ENCODE data around the gene CENPX. TPM values are rescaled to one million over a fixed set of nuclear protein-coding genes. Genes with fewer than 3 reads are reported as not detected.
A peak's percentile ranks its signal among the peaks of the same experiment; 100 is the strongest.

CENPX gene
- total RNA-seq (ENCODE audit: low replicate concordance): 60.4 and 69.3 TPM in 2 replicates
- long read RNA-seq, transcript CENPX-201 (4 exons, 751 nt): major isoform, 6 of 13 reads
- long read RNA-seq, partial matches to known transcripts: 1 of 13 reads
- long read RNA-seq, other reads (novel, unspliced or antisense): 0 of 13 reads

DNA sequence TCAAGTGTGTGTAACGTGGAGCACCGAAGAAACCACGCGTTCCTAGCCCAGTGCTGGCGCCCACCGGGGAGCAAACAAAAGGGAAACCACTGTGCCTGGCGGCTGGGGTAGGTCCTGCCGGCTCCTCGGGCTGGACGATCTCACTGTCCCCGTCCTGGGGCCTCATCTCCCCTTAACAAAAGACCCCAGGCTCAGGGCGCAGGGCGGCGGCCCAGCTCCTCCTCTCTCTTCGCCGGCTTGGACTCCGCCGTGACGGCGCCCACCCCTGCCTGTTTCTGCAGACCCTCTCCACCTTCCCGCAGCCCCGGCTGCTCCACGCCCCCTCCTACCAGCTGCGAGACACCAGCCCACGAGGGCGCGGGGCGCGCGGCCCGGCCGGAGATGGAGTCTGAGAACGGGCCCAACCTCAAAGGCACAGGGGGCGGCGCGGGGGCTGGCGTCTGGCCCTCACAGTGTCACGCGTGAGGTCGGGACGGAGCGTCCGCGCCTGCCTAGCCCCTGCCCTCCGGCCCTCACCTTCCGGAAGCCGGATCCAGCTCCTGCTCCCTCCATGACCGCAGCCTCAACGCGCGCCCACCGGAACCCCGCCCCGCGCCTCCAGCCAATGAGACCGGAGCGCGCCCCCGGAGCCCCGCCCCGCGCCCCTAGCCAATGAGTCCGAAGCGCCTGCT is at the start of gene CENPX:
Gene CENPX (minus strand): TSS at position 569 of the 671 bp plus-strand sequence. CDS start 17 bp downstream, at position 552.
- Mint-ChIP-seq H3K27me3 (no peaks in the 10 kb centered on the region), H3K36me3 (no peaks in the 10 kb centered on the region), H3K27ac (peak within 1 kb of the TSS; percentile 77), H3K4me3 (peak within 1 kb of the TSS; percentile 87), H3K9me3 (no peaks in the 10 kb centered on the region), H3K4me1 (ENCODE audit: unreplicated experiment) (peaks cover 12% of the 10 kb centered on the region)
- TF ChIP-seq, protein P1, sequence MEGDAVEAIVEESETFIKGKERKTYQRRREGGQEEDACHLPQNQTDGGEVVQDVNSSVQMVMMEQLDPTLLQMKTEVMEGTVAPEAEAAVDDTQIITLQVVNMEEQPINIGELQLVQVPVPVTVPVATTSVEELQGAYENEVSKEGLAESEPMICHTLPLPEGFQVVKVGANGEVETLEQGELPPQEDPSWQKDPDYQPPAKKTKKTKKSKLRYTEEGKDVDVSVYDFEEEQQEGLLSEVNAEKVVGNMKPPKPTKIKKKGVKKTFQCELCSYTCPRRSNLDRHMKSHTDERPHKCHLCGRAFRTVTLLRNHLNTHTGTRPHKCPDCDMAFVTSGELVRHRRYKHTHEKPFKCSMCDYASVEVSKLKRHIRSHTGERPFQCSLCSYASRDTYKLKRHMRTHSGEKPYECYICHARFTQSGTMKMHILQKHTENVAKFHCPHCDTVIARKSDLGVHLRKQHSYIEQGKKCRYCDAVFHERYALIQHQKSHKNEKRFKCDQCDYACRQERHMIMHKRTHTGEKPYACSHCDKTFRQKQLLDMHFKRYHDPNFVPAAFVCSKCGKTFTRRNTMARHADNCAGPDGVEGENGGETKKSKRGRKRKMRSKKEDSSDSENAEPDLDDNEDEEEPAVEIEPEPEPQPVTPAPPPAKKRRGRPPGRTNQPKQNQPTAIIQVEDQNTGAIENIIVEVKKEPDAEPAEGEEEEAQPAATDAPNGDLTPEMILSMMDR (conservative IDR thresholded peaks at IDR 0.05): no peak
- no peak for DNase-seq (ENCODE audit: extremely low spot score, unreplicated experiment)

DNA sequence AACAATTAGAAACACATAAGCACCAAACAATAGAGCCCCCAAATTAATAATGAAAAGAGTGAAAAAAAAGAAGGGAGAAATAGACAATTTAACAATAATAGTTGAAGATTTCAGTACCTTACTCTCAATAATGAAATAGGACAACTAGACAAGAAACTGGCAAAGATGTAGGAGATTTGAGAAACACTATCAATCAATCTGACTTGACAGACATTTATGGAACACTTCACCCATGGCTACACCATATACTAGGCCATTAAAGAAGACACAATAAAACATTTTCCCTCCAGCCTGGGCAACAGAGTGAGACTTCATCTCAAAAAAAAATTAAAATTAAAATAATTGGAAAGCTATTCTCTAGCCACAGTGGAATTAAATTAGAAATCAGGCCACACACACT is 47.9 kb upstream of the CENPX start:
- DNase-seq (ENCODE audit: extremely low spot score, unreplicated experiment): no peak
- Mint-ChIP-seq H3K4me3 (no peak overlapping the region), H3K27me3 (peaks cover 15% of the 10 kb centered on the region)

DNA sequence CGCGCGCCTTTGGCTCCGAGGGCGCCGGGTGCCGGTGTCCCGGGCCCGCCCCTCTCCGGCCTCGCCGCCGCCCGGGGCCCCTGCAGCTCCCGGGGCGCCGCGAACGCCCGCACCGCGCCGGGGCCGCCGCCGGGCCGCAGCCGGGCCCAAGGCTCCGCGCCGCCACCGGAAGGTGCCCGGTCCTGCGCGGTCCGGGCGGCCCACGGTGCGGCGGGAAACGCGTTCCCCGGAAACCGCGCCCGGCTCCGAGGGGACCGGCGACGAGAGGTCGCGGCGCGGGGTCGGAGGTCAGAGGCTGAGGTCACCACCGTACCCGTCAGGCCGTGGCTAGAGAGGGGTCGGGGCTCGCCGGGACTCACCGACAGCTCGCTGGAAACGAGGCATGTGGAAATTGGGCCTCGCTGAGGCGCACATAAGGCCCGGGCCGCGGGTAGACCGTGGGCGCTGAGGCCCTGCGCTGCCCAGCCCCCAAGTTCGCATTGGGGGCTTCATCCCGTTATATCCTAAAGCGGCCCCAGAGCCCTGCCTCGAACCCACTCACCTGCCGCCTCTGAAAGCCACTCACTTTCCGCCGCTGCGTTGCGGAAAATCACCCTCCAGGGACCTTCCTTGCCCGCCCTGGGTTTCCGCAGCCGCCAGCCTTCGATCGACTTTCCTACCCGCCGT is 43.1 kb upstream of the CENPX start, which contains the start of gene DUS1L:
Gene DUS1L (minus strand): TSS at position 167 of the 666 bp plus-strand sequence. CDS start 745 bp downstream, outside the sequence.
- TF ChIP-seq, protein P1 (conservative IDR thresholded peaks at IDR 0.05): no peak
- Mint-ChIP-seq H3K27me3 (no peaks in the 10 kb centered on the region), H3K27ac (peak within 1 kb of the TSS; percentile 70), H3K4me1 (ENCODE audit: unreplicated experiment) (no peaks in the 10 kb centered on the region), H3K9me3 (no peaks in the 10 kb centered on the region), H3K4me3 (peak within 1 kb of the TSS; percentile 88), H3K36me3 (no peaks in the 10 kb centered on the region)
- DNase-seq (ENCODE audit: extremely low spot score, unreplicated experiment): no peak

More for the DNA sequence above, 47.9 kb upstream of the CENPX start:
- Mint-ChIP-seq H3K4me1 (ENCODE audit: unreplicated experiment) (no peaks in the 10 kb centered on the region), H3K27ac (no peak overlapping the region), H3K9me3 (no peaks in the 10 kb centered on the region), H3K36me3 (no peaks in the 10 kb centered on the region)
- TF ChIP-seq, protein P1 (conservative IDR thresholded peaks at IDR 0.05): no peak

DNA sequence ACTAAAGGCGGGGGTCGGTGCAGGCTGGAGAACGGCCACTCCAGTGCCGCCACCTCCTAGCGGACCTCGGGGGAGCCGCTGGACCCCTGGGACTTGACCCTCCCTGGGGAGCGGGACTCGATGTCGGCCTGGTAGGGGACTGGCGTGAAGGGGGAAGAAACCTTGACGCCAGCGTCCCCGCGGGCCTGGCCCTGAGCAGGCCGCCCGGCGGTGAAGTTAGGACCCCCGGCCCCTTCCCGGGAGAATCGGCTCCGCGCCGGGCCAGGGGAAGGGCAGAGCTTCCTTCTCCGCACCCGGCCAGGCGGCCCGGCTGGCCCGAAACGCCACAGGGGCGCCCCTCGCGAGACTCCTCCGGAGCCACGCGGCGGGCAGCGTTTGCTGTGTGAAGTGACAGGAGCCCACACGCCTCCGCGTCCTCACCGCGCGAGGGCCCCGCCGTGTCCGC is 42.5 kb upstream of the CENPX start:
- H3K4me1 Mint-ChIP-seq (ENCODE audit: unreplicated experiment): no peaks in the 10 kb centered on the region
- no peaks in the 10 kb centered on the region for H3K9me3 Mint-ChIP-seq
- H3K36me3 Mint-ChIP-seq: no peaks in the 10 kb centered on the region
- DNase-seq (ENCODE audit: extremely low spot score, unreplicated experiment): no peak
- no peak overlapping the region for H3K27ac Mint-ChIP-seq
- H3K27me3 Mint-ChIP-seq: no peaks in the 10 kb centered on the region
- TF ChIP-seq, protein P1 (conservative IDR thresholded peaks at IDR 0.05): no peak
- H3K4me3 Mint-ChIP-seq: peak overlapping the region; percentile 75

DNA sequence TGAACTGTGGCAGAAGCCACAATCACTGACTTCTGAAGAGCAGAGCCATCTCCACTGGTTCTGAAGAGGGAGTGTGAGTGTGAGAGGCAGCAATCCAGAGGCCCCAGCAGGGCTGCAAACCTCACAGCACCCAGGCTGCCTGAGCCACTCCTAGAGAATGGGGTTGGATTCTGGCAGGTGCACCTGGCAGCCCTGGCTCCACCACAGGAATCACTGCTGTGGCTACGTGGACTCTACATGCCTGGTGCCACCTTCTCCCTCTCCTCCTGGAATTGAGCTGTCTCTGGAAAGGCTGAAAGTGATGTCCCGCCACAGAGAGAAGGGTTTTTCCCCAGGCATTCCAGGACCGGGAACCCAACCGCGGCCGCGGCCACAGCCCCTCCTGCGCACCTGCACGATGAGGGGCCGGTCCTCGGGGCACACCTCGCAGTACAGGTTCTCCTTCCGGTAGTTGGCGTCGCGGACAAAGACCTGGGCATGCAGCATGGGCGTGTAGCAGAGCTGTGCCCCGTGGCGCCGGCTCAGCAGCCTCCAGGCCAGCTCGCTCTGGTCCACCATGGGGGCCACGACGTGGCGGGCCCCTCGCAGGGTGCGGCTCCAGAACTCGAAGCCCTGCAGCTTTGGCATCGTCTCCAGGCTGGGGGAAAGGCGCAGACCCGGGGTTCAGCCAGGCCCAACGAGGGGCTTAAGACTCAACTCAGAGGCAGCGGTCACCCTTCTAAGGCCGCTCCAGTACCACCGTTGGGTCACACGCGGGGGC is 41.9 kb upstream of the CENPX start:
- no peaks in the 10 kb centered on the region for H3K27me3 Mint-ChIP-seq

More for the DNA sequence above, 41.9 kb upstream of the CENPX start:
- H3K4me1 Mint-ChIP-seq (ENCODE audit: unreplicated experiment): no peaks in the 10 kb centered on the region
- TF ChIP-seq, protein P1 (conservative IDR thresholded peaks at IDR 0.05): no peak
- H3K36me3 Mint-ChIP-seq: no peaks in the 10 kb centered on the region
- no peaks in the 10 kb centered on the region for H3K9me3 Mint-ChIP-seq
- H3K4me3 Mint-ChIP-seq: peak overlapping the region; percentile 75
- no peak overlapping the region for H3K27ac Mint-ChIP-seq
- no peak for DNase-seq (ENCODE audit: extremely low spot score, unreplicated experiment)

Data from type B pancreatic cell (in vitro differentiated cells).